Umbilical cord (tissue), 2 donors: Measurements from ENCODE around the gene ARSK. TPM values are rescaled to one million over a fixed set of nuclear protein-coding genes. Genes with fewer than 3 reads are reported as not detected.
"Not testable (repeated sequence)": the region's sequence is repeated elsewhere in the genome, so short reads cannot be mapped to it uniquely, and the experiment has no call there.

Experiments
- DNase-seq: peaks from one replicate; pipeline ENCODE4 v3.0.0-alpha.2; 2015; ENCODE audit warnings: low spot score
- total RNA-seq: library from RNA; depleted of rRNA; stranded (reverse); fragments of >200 nt; gene quantifications from one replicate; pipeline ENCODE4 v1.2.3, GENCODE V29; 2014; ENCODE audit warnings: low replicate concordance; ENCODE audit not compliant: insufficient read depth

The ARSK gene
- total RNA-seq, 1 donor from 2014 or later, result 13.7 TPM

GRCh38 chr5:95620870-95621838 lies 66.3 kb downstream of the ARSK start:
- peak; percentile 22 for DNase-seq

- no peak for DNase-seq
Observed at GRCh38 chr5:95621839-95622629, 67.1 kb downstream of the ARSK start.

GRCh38 chr5:95623706-95624105 lies 68.8 kb downstream of the ARSK start:
- DNase-seq, result no peak

- DNase-seq, result no peak
Observed at GRCh38 chr5:95624368-95624767, 69.5 kb downstream of the ARSK start.

- no peak for DNase-seq
Observed at GRCh38 chr5:95626701-95627100, 71.8 kb downstream of the ARSK start.

- DNase-seq, result no peak
Observed at GRCh38 chr5:95627971-95628810, 73.3 kb downstream of the ARSK start.

GRCh38 chr5:95628933-95629332 lies 74.0 kb downstream of the ARSK start:
- DNase-seq, result no peak

- DNase-seq, result no peak
Observed at GRCh38 chr5:95630394-95630917, 75.6 kb downstream of the ARSK start.

GRCh38 chr5:95631255-95631958 lies 76.5 kb downstream of the ARSK start:
- DNase-seq, result peak; percentile 31

- DNase-seq, result no peak
Observed at GRCh38 chr5:95631991-95632675, 77.2 kb downstream of the ARSK start.

GRCh38 chr5:95632942-95633341 lies 78.0 kb downstream of the ARSK start:
- DNase-seq, result not testable (repeated sequence)

- peak; percentile 92 for DNase-seq
Observed at GRCh38 chr5:95633671-95634070, 78.8 kb downstream of the ARSK start.

GRCh38 chr5:95634081-95634480 lies 79.2 kb downstream of the ARSK start:
- DNase-seq, result peak; percentile 62

- DNase-seq, result no peak
Observed at GRCh38 chr5:95638632-95639031, 83.7 kb downstream of the ARSK start.

GRCh38 chr5:95641741-95642220 lies 86.9 kb downstream of the ARSK start:
- peak; percentile 22 for DNase-seq

GRCh38 chr5:95643152-95643551 lies 88.3 kb downstream of the ARSK start:
- no peak for DNase-seq

GRCh38 chr5:95644351-95645042 lies 89.6 kb downstream of the ARSK start:
- DNase-seq, result peak; percentile 57

GRCh38 chr5:95646226-95646568 lies 91.3 kb downstream of the ARSK start:
- DNase-seq, result not testable (repeated sequence)
